Measurements from ENCODE around the gene CCSER2.

DNA sequence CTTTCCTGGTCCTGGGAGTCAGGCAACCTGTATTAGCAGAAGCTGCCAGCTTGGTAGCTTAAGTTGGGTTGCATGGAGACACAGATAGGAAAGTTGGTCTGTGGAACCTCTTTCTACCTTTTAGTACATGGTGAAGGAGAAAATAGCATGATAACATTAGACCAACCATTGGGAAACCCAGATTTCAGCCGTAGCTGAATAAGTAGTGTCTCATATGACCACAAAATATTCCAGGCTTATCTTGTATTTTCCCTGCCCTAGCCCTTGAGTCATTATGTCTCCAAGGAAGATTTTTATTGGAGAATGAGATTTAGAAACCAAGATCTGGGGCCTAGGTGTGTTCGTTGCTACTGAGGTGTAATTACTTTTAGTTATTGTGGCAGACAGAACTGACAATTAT, 67.2 kb downstream of the CCSER2 start:
- TF ChIP-seq, protein P1, sequence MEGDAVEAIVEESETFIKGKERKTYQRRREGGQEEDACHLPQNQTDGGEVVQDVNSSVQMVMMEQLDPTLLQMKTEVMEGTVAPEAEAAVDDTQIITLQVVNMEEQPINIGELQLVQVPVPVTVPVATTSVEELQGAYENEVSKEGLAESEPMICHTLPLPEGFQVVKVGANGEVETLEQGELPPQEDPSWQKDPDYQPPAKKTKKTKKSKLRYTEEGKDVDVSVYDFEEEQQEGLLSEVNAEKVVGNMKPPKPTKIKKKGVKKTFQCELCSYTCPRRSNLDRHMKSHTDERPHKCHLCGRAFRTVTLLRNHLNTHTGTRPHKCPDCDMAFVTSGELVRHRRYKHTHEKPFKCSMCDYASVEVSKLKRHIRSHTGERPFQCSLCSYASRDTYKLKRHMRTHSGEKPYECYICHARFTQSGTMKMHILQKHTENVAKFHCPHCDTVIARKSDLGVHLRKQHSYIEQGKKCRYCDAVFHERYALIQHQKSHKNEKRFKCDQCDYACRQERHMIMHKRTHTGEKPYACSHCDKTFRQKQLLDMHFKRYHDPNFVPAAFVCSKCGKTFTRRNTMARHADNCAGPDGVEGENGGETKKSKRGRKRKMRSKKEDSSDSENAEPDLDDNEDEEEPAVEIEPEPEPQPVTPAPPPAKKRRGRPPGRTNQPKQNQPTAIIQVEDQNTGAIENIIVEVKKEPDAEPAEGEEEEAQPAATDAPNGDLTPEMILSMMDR (conservative IDR thresholded peaks at IDR 0.05) = no peak
- TF ChIP-seq EZH2 (IDR thresholded peaks at IDR 0.05; ENCODE audit: low read depth) = no peak
